GM18507 (cell line): ENCODE measurements around the gene SKAP2.

ENCODE experiments used
- DNase-seq: peaks from one replicate; pipeline ENCODE4 v3.0.0; 2011; ENCODE audit warnings: low read depth; ENCODE audit not compliant: insufficient read length; ENCODE audit errors: extremely low spot score
- FAIRE-seq: peaks from 2 replicates; lab custom pipeline; 2011; peaks lifted over from hg19 to GRCh38; lab: Jason Lieb, UNC

SKAP2 gene

GRCh38 chr7:26680587-26680986, 183.8 kb downstream of the SKAP2 start:
- DNase-seq (no peak), FAIRE-seq (no peak)

- DNase-seq (no peak), FAIRE-seq (no peak)
Measured at GRCh38 chr7:26675143-26675887, 189.1 kb downstream of the SKAP2 start.

- DNase-seq (no peak), FAIRE-seq (no peak)
Measured at GRCh38 chr7:26673858-26674257, 190.5 kb downstream of the SKAP2 start.

GRCh38 chr7:26673271-26673670, 191.1 kb downstream of the SKAP2 start:
- FAIRE-seq, result no peak
- no peak for DNase-seq

- FAIRE-seq (no peak), DNase-seq (no peak)
Measured at GRCh38 chr7:26670841-26671240, 193.5 kb downstream of the SKAP2 start.

- FAIRE-seq, result no peak
Measured at GRCh38 chr7:26670290-26670689, 194.1 kb downstream of the SKAP2 start.

GRCh38 chr7:26668821-26669220, 195.6 kb downstream of the SKAP2 start:
- DNase-seq (no peak), FAIRE-seq (no peak)

More at GRCh38 chr7:26670290-26670689, 194.1 kb downstream of the SKAP2 start:
- no peak for DNase-seq

DNA sequence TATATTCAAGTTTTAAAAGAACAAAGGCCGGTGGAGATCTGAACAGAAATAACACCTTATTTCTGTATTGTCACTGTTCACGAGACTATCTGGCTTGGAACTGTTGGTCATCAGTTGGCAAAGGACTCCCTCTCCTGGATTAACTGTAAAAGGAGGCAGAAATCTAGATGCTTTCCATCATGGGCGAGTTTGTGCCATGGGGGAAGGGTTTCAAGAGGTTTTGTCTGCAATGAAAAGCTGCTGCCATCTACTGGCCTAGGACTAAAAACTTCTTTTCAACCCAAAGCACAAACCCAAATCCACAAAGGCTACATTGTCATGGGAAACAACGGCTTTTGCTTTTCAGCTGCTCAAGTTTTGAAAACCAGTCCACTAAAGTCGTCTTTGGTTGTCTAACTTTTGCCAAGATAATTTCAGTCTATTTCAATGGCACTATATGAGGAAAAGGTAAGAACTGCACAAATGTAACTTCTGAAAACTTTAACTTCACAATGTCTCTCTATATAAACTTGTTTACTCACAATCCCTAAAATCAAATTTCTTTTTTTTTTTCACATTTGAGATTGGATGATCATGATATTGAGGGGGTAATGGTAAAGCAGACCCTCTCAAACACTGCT, 196.8 kb downstream of the SKAP2 start:
- DNase-seq, result peak; percentile 3
- FAIRE-seq, result peak; percentile 93

DNA sequence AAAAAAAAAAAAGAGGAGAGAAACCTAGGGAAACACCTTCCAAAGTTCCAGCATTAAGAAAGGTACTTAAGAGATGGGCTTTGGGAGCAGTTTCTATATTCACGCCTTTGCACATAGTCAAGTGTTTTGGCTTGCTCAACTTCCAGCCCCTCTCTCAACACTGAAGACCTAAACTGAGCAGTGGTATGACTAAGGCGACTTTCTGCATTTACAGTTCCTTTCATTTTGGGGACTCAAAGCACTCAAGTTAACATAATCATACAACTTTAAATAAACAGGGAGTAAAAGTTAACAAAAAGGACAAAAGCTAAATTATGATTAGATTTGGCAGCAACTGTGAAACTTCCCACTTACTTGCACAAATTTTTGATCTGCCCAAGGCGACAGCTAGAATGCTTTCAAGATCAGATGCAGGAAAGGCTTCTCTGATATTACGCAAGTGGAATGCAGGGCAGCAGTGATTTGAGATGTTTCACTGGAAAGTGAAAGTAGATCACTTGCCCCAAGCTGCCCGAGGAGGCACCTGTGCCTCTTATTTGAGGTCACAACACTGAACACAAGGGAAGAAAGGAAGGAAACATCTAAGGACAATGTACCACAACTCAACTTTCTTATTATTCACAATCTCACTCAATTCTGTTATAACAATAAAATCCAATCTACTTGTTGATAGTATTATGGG, 199.5 kb downstream of the SKAP2 start:
- FAIRE-seq (peak; percentile 78), DNase-seq (no peak)

DNA sequence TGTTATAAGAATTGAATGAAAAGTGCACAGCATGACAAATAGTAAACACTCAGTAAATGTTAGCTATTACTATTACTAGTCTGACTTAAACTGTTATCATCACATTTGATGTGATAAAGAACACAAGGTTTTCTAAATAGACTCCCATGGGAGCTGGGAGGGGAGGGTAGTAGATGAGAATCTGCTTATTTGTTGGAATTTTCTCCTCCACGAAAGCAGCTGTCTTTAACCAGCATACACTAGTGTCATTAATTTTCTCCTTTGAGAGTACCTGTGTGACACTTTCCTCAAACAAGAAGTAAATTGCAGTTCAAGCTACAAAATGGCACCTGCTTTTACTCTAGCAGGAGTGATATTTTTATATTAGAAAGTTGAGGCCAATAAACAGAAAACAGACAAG, 200.1 kb downstream of the SKAP2 start:
- DNase-seq, result no peak
- no peak for FAIRE-seq

- FAIRE-seq, result no peak
Measured at GRCh38 chr7:26663874-26664273, 200.5 kb downstream of the SKAP2 start.

GRCh38 chr7:26662646-26663045, 201.7 kb downstream of the SKAP2 start:
- FAIRE-seq (no peak), DNase-seq (no peak)

More at GRCh38 chr7:26663874-26664273, 200.5 kb downstream of the SKAP2 start:
- DNase-seq, result no peak

DNA sequence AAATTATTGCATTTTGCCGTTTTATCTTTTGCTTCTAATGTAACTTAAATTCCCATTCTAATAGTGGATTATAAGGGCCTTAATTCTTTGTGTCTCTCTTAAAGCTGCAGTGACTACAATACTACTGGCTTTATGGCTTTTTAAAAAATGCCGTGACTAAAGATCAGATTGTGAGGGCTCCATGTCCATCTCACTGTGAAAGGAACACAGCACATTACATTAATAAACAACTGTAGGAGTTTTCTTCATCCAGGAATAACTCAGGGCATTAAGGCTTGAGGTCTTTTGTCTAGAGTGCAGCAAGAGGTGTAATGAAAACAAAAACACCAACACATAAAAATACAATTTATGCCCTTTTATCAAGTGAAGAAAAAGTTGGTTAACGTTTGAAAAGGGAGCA, 205.3 kb downstream of the SKAP2 start:
- DNase-seq (no peak), FAIRE-seq (no peak)

DNA sequence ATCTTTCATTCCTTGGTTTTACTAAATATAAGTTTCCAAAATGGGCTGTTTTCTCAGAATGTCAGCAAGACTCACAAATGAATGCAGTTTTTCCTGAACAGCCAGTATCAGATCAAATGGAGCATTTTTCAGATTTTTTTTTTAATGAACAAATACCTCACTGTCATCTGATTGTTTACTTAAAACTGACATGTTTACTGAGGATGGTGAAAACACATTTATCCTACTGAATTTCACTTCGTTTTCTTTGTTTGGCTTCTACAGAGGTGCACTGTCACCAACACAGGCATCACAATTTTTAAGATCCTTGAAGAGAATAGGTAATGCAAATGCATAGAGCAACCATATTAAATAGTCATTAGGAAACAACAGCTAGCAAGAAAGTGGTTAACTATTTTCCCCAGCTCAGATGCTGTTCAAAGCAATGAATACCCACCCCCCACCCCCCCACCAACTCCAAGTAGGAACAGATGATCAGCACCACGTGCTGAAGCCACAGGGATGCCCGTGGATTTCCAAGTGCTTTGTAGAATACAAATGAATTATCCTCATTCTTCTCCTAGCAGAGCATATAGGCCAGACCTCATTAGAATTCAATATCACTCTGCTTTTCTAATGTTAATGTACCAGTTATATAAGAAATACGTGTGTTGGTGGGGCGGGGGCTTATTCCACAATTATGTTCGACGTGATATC, 205.9 kb downstream of the SKAP2 start:
- DNase-seq (no peak), FAIRE-seq (no peak)

- DNase-seq (no peak), FAIRE-seq (no peak)
Measured at GRCh38 chr7:26657686-26658388, 206.6 kb downstream of the SKAP2 start.

DNA sequence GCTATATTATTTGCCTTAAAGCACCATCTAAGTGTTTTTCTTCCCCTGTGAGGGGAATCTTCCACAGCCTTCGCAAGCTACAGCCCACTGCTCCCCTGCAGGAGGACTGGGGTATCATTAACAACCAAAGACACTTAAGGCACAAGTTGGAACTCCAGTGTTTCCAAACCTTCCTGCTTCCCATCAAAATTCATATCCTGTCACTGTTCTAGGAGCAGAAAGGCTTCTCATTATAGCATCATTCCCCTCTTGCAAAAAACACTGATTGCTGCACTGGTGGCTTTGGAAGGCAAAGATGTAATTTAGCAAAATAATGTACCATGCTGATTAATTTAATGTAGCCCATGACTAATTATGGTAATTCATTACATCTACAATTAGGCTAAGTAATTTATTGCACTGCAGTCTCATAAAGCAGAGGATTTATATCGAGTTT, 207.2 kb downstream of the SKAP2 start:
- no peak for DNase-seq
- no peak for FAIRE-seq

GRCh38 chr7:26656735-26657134, 207.7 kb downstream of the SKAP2 start:
- DNase-seq (no peak), FAIRE-seq (no peak)

GRCh38 chr7:26655781-26656180, 208.6 kb downstream of the SKAP2 start:
- no peak for DNase-seq

More at GRCh38 chr7:26655781-26656180, 208.6 kb downstream of the SKAP2 start:
- no peak for FAIRE-seq
